Gastroesophageal sphincter (tissue), 4 donors: ENCODE measurements around the gene PCED1B. TPM values are rescaled to one million over a fixed set of nuclear protein-coding genes. Genes with fewer than 3 reads are reported as not detected.
A peak's percentile ranks its signal among the peaks of the same experiment; 100 is the strongest.

Experiments used
- ATAC-seq: fragments of 150-250 bp; one replicate; pipeline ENCODE4 v1.9.1; 2016; ENCODE audit warnings: mild to moderate bottlenecking, moderate library complexity
- H3K27ac ChIP-seq, 4 donors: fragments of 200-600 bp; sonication (generic) in 3 of 4; 1 replicate in 3 of 4; 2 replicates in 1 of 4; pipeline ENCODE4 v1.5.1; 2016 to 2019
- H3K27me3 ChIP-seq: fragments of 200-600 bp; sonication (generic); one replicate; pipeline ENCODE4 v1.5.1; 2019
- H3K36me3 ChIP-seq, 2 donors: fragments of 200-600 bp; sonication (generic); one replicate each; pipeline ENCODE4 v1.5.1; 2019; ENCODE audit warnings: control low read depth in 1 of 2
- H3K4me1 ChIP-seq, 3 donors: fragments of 200-600 bp; sonication (generic); 1 replicate in 2 of 3; 2 replicates in 1 of 3; pipeline ENCODE4 v1.5.1; 2016 to 2019; ENCODE audit warnings: control low read depth in 2 of 3
- H3K4me3 ChIP-seq, 2 donors: fragments of 200-600 bp; sonication (generic); one replicate each; pipeline ENCODE4 v1.5.1; 2019; ENCODE audit warnings: mild to moderate bottlenecking in 1 of 2, moderate library complexity in 1 of 2
- H3K9me3 ChIP-seq, 3 donors: fragments of 200-600 bp; sonication (generic); one replicate each; pipeline ENCODE4 v1.5.1; 2017 to 2019; ENCODE audit warnings: control low read depth in 2 of 3
- EP300 ChIP-seq: sonication (generic); formaldehyde crosslinking; IDR thresholded peaks from one replicate; pipeline ENCODE4 v1.6.1; 2017; ENCODE audit warnings: antibody characterized with exemption, mild to moderate bottlenecking
- POLR2A ChIP-seq, 2 donors: fragments of 450-650 bp; IDR thresholded peaks; one replicate each; pipeline ENCODE4 v1.6.1; 2017; ENCODE audit warnings: antibody characterized with exemption in 2 of 2, mild to moderate bottlenecking in 2 of 2, moderate library complexity in 1 of 2
- POLR2AphosphoS5 ChIP-seq: sonication (generic); formaldehyde crosslinking; IDR thresholded peaks from one replicate; pipeline ENCODE4 v1.6.1; 2017; ENCODE audit warnings: antibody characterized with exemption
- WGBS, 2 donors: methylation state at CpG; one replicate each; pipeline ENCODE4 v1.1.5; 2018; ENCODE audit warnings: low coverage in 1 of 2; 5-methylcytosine and 5-hydroxymethylcytosine counted together
- total RNA-seq, 4 donors: library from RNA; depleted of rRNA; stranded (reverse); fragments of >200 nt; gene quantifications; one replicate each; pipeline ENCODE4 v1.1.0, GENCODE V29; 2016
- TF ChIP-seq, protein P1 (sequence below), 4 experiments: fragments of 200-600 bp in 2 of 4; fragments of 450-650 bp in 2 of 4; sonication (generic) in 1 of 4; IDR thresholded peaks; one replicate each; pipeline ENCODE4 v1.5.1; 2017 to 2019; ENCODE audit warnings: antibody characterized with exemption in 4 of 4, mild to moderate bottlenecking in 2 of 4, moderate library complexity in 2 of 4

Gene PCED1B
- total RNA-seq, 4 donors from 2014 or later = 0.22 to 2.7 (median 1.7) TPM; not detected in 1

- 96 to 98% methylated on average over 2 of the region's 2 CpGs for WGBS, 2 donors
- ATAC-seq = no peak
- Histone ChIP-seq H3K27me3 (no peaks in the 10 kb centered on the region), H3K4me1 (peaks cover 0 to 15% (median 0%) of the 10 kb centered on the region in 3 donors), H3K27ac (no peak overlapping the region), H3K4me3 (no peak overlapping the region), H3K9me3 (no peaks in the 10 kb centered on the region), H3K36me3 (no peaks in the 10 kb centered on the region)
- no peak for TF ChIP-seq EP300
- TF ChIP-seq POLR2AphosphoS5 = no peak
- TF ChIP-seq, protein P1, sequence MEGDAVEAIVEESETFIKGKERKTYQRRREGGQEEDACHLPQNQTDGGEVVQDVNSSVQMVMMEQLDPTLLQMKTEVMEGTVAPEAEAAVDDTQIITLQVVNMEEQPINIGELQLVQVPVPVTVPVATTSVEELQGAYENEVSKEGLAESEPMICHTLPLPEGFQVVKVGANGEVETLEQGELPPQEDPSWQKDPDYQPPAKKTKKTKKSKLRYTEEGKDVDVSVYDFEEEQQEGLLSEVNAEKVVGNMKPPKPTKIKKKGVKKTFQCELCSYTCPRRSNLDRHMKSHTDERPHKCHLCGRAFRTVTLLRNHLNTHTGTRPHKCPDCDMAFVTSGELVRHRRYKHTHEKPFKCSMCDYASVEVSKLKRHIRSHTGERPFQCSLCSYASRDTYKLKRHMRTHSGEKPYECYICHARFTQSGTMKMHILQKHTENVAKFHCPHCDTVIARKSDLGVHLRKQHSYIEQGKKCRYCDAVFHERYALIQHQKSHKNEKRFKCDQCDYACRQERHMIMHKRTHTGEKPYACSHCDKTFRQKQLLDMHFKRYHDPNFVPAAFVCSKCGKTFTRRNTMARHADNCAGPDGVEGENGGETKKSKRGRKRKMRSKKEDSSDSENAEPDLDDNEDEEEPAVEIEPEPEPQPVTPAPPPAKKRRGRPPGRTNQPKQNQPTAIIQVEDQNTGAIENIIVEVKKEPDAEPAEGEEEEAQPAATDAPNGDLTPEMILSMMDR (IDR thresholded peaks at IDR 0.05) = no peak
- no peak for TF ChIP-seq POLR2A (IDR thresholded peaks at IDR 0.05)
These were observed 20.7 kb downstream of the PCED1B start for GRCh38 chr12:47100160-47100559.

GRCh38 chr12:47102406-47102805, 23.0 kb downstream of the PCED1B start:
- no peaks in the 10 kb centered on the region for H3K27me3 ChIP-seq
- H3K36me3 ChIP-seq = no peaks in the 10 kb centered on the region
- H3K4me1 ChIP-seq = peaks cover 0 to 9% (median 0%) of the 10 kb centered on the region in 3 donors
- 80 to 81% methylated on average over 3 to 4 of the region's 4 CpGs for WGBS, 2 donors
- TF ChIP-seq EP300 (no peak), POLR2AphosphoS5 (no peak), POLR2A (IDR thresholded peaks at IDR 0.05) (no peak)
- TF ChIP-seq, protein P1 (IDR thresholded peaks at IDR 0.05) = no peak
- H3K27ac ChIP-seq = peak overlapping the region in 1 of 4 donors; percentile 47
- H3K9me3 ChIP-seq = no peaks in the 10 kb centered on the region
- no peak overlapping the region for H3K4me3 ChIP-seq
- ATAC-seq = no peak

DNA sequence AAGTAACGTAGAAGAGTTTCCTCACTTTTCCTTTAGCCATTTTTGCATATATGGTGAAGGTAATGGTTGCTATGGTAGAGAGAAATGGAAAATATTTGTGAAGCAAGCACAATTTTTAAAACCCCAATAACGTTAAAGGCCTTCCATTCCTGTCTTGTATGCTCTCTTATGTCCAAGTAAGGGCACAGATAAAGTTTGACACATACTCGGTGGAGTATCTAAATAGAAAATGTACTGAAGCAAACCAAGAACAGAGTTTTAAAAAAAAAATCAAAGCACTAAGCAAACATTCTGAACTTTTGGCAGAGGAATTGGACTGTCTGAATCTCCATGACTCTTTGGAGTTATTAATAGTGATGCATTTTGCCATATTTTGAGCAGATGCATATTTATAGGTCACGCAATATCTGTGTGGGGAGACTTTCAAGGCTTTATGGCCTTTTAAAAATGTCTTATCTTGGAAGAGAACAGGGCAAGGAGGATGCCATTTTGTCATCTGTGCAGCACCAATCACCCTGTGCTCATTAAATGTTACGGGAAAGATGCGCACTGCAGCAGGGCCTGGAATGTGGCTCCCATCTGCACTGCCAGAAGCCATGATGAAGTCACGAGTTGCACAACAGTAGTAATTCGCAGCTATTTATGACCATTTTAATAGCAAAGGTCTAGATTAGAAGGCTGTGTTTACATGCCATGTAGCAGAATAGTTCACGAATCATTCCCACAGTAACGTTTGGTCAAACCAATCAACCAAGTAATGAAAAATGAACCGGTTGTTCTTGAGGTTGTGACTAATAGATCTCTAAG, 23.6 kb downstream of the PCED1B start:
- TF ChIP-seq, protein P1 (IDR thresholded peaks at IDR 0.05) = no peak
- TF ChIP-seq EP300 = no peak
- TF ChIP-seq POLR2AphosphoS5 = no peak
- no peak for TF ChIP-seq POLR2A (IDR thresholded peaks at IDR 0.05)
- Histone ChIP-seq H3K4me1 (peaks cover 0 to 9% (median 0%) of the 10 kb centered on the region in 3 donors), H3K27ac (peak overlapping the region in 2 of 4 donors; percentile 10 to 47), H3K9me3 (no peaks in the 10 kb centered on the region), H3K36me3 (no peaks in the 10 kb centered on the region), H3K4me3 (no peak overlapping the region), H3K27me3 (no peaks in the 10 kb centered on the region)
- WGBS, 2 donors = 57 to 72% methylated on average over 8 to 10 of the region's 11 CpGs
- ATAC-seq = no peak

GRCh38 chr12:47105914-47106674, 26.7 kb downstream of the PCED1B start:
- Histone ChIP-seq H3K36me3 (no peaks in the 10 kb centered on the region), H3K9me3 (no peaks in the 10 kb centered on the region), H3K4me1 (peaks cover 0 to 9% (median 0%) of the 10 kb centered on the region in 3 donors), H3K4me3 (no peak overlapping the region), H3K27me3 (no peaks in the 10 kb centered on the region), H3K27ac (no peak overlapping the region)
- ATAC-seq = no peak
- 86% methylated on average over 2 to 9 of the region's 10 CpGs for WGBS, 2 donors
- TF ChIP-seq EP300 = no peak
- TF ChIP-seq, protein P1 (IDR thresholded peaks at IDR 0.05) = no peak
- TF ChIP-seq POLR2AphosphoS5 = no peak
